Measurements from ENCODE around the gene KREMEN1. TPM values are rescaled to one million over a fixed set of nuclear protein-coding genes. Genes with fewer than 3 reads are reported as not detected.

KREMEN1 gene
- total RNA-seq, 2 donors from 2014 or later, result 39.7 to 44.7 TPM

GRCh38 chr22:29157759-29158535, 85.1 kb downstream of the KREMEN1 start:
- Histone ChIP-seq H3K4me3 (no peak overlapping the region), H3K27me3 (no peaks in the 10 kb centered on the region), H3K27ac (no peak overlapping the region), H3K36me3 (no peaks in the 10 kb centered on the region), H3K4me1 (peaks cover 0 to 10% of the 10 kb centered on the region in 2 donors), H3K9me3 (no peaks in the 10 kb centered on the region)
- TF ChIP-seq CTCF (IDR thresholded peaks at IDR 0.05), result no peak
- no peak for DNase-seq (ENCODE audit: low spot score)

- no peak for DNase-seq (ENCODE audit: low spot score)
- Histone ChIP-seq H3K4me1 (peaks cover 0 to 10% of the 10 kb centered on the region in 2 donors), H3K9me3 (no peaks in the 10 kb centered on the region), H3K27me3 (no peaks in the 10 kb centered on the region), H3K36me3 (no peaks in the 10 kb centered on the region), H3K27ac (no peak overlapping the region), H3K4me3 (no peak overlapping the region)
- TF ChIP-seq CTCF (IDR thresholded peaks at IDR 0.05), result no peak
These were observed 85.7 kb downstream of the KREMEN1 start for GRCh38 chr22:29158546-29158945.

- no peak overlapping the region for H3K27ac ChIP-seq
- H3K27me3 ChIP-seq, result no peaks in the 10 kb centered on the region
- H3K4me1 ChIP-seq, result no peaks in the 10 kb centered on the region
- H3K36me3 ChIP-seq, result no peaks in the 10 kb centered on the region
- H3K4me3 ChIP-seq, result no peak overlapping the region
- DNase-seq (ENCODE audit: low spot score), result no peak
- no peaks in the 10 kb centered on the region for H3K9me3 ChIP-seq
- no peak for TF ChIP-seq CTCF (IDR thresholded peaks at IDR 0.05)
These were observed 91.0 kb downstream of the KREMEN1 start for GRCh38 chr22:29163808-29164207.

GRCh38 chr22:29165321-29166060, 92.7 kb downstream of the KREMEN1 start:
- no peaks in the 10 kb centered on the region for H3K27me3 ChIP-seq
- no peaks in the 10 kb centered on the region for H3K4me1 ChIP-seq
- H3K4me3 ChIP-seq, result no peak overlapping the region
- no peak overlapping the region for H3K27ac ChIP-seq
- no peak for TF ChIP-seq CTCF (IDR thresholded peaks at IDR 0.05)
- H3K9me3 ChIP-seq, result no peaks in the 10 kb centered on the region
- no peaks in the 10 kb centered on the region for H3K36me3 ChIP-seq
- DNase-seq (ENCODE audit: low spot score), result no peak

- no peak for TF ChIP-seq CTCF (IDR thresholded peaks at IDR 0.05)
- no peaks in the 10 kb centered on the region for H3K9me3 ChIP-seq
- no peaks in the 10 kb centered on the region for H3K4me1 ChIP-seq
- H3K4me3 ChIP-seq, result no peak overlapping the region
- DNase-seq (ENCODE audit: low spot score), result no peak
- no peaks in the 10 kb centered on the region for H3K27me3 ChIP-seq
- H3K36me3 ChIP-seq, result no peaks in the 10 kb centered on the region
- H3K27ac ChIP-seq, result no peak overlapping the region
These were observed 93.3 kb downstream of the KREMEN1 start for GRCh38 chr22:29166180-29166579.

All from right atrium auricular region (tissue), 2 donors.